K562 (cell line): ENCODE data around the gene DGCR8. TPM values are rescaled to one million over a fixed set of nuclear protein-coding genes. Genes with fewer than 3 reads are reported as not detected.

ENCODE experiments used
- FOXM1 ChIP-seq, 2 experiments: fragments of 450-650 bp in 1 of 2; sonication (generic) in 1 of 2; formaldehyde crosslinking in 1 of 2; IDR thresholded peaks; 2 replicates each; pipeline versions ENCODE4 v1.6.1 to v1.9.0; 2017 to 2022; ENCODE audit warnings: low read depth in 2 of 2, mild to moderate bottlenecking in 2 of 2, missing genetic modification reagents in 1 of 2, moderate library complexity in 1 of 2
- HMGN3 ChIP-seq: IDR thresholded peaks from 2 replicates; pipeline ENCODE4 v1.6.1; 2011; ENCODE audit warnings: borderline replicate concordance, low read depth, mild to moderate bottlenecking, mixed read lengths, low read length; ENCODE audit not compliant: insufficient read length; ENCODE audit errors: extremely low read depth
- NEUROD1 ChIP-seq: fragments of 150-350 bp; IDR thresholded peaks from 2 replicates; pipeline ENCODE4 v1.6.1; 2014; ENCODE audit warnings: borderline replicate concordance, low read length, low read depth; ENCODE audit not compliant: partially characterized antibody
- RBM15 ChIP-seq: fragments of 200-400 bp; formaldehyde crosslinking; IDR thresholded peaks from 2 replicates; pipeline ENCODE4 v1.6.1; 2018; ENCODE audit warnings: mild to moderate bottlenecking, low read length, moderate library complexity; ENCODE audit not compliant: insufficient read depth
- SETDB1 ChIP-seq: IDR thresholded peaks from one replicate; pipeline ENCODE4 v1.6.1; 2012; ENCODE audit warnings: low read length, control low read depth, inconsistent platforms
- WHSC1 ChIP-seq: IDR thresholded peaks from one replicate; pipeline ENCODE4 v1.6.1; 2012; ENCODE audit warnings: low read length, control low read depth, inconsistent platforms
- ZBTB33 ChIP-seq: sonication (generic); formaldehyde crosslinking; IDR thresholded peaks from 2 replicates; pipeline ENCODE4 v1.8.1; 2023; ENCODE audit warnings: mild to moderate bottlenecking, missing genetic modification reagents
- ZNF431 ChIP-seq: sonication (generic); formaldehyde crosslinking; IDR thresholded peaks from 2 replicates; pipeline ENCODE4 v1.8.0; 2022; ENCODE audit warnings: mild to moderate bottlenecking, missing genetic modification reagents
- ZNF707 ChIP-seq: fragments of 250-450 bp; sonication (Bioruptor Pico); conservative IDR thresholded peaks from 2 replicates; pipeline ENCODE4 v1.8.0; 2022; ENCODE audit warnings: inconsistent platforms, mild to moderate bottlenecking, moderate library complexity
- ZNF740 ChIP-seq, 3 experiments: fragments of 200-800 bp in 1 of 3; sonication (Bioruptor generic) in 1 of 3; sonication (generic) in 1 of 3; formaldehyde crosslinking in 1 of 3; IDR thresholded peaks; 2 replicates each; pipeline versions ENCODE4 v1.6.1 to v1.8.0; 2016 to 2022; ENCODE audit warnings: mild to moderate bottlenecking in 2 of 3, missing compliant biosample characterization in 2 of 3, missing genetic modification characterization in 2 of 3, missing genetic modification reagents in 1 of 3
- polyA plus RNA-seq, 8 experiments: library from polyadenylated mRNA; depleted of rRNA in 4 of 8; stranded (reverse) in 5 of 8; unstranded in 3 of 8; fragments of >200 nt; fragmentation: Nextera tagmentation in 2 of 8; fragmentation: Illumina TruSeq in 1 of 8; extraction: Ambion mirVana in 2 of 8; extraction: Trizol in 1 of 8; gene quantifications; 2 replicates each; pipeline versions ENCODE4 v1.2.1 to v1.2.3, GENCODE V29; 2011 to 2014; ENCODE audit warnings: inconsistent platforms in 1 of 8, missing spikeins in 1 of 8
- total RNA-seq, 7 experiments: library from RNA; depleted of rRNA in 6 of 7; stranded (reverse); fragments of >200 nt in 6 of 7; fragmentation: Illumina TruSeq in 2 of 7; extraction: Trizol in 2 of 7; gene quantifications; 2 replicates each; pipeline versions ENCODE4 v1.2.1 to v1.2.3, GENCODE V29; 2011 to 2021; ENCODE audit warnings: low replicate concordance in 1 of 7
- TF ChIP-seq, protein P1 (sequence below), 2 experiments: fragments of 450-650 bp; formaldehyde crosslinking in 1 of 2; IDR thresholded peaks; 2 replicates each; pipeline versions ENCODE4 v1.4.0 to v1.6.1; 2014 to 2020; ENCODE audit warnings: mild to moderate bottlenecking in 2 of 2, borderline replicate concordance in 1 of 2, low read depth in 1 of 2

DGCR8 gene
- total and polyA plus RNA-seq, 9 of the 15 experiments (the other 6 are each of a cell fraction or from before 2014, with no cell fraction given), result 5.9 to 144 (median 80.1) TPM

GRCh38 chr22:20039683-20040325, 40.2 kb upstream of the DGCR8 start (continued):
- TF ChIP-seq FOXM1 (IDR thresholded peaks at IDR 0.05; ENCODE audit: low read depth) (no peak), FOXM1 (CRISPR knock-in tag; IDR thresholded peaks at IDR 0.05; ENCODE audit: low read depth) (no peak), RBM15 (no peak), ZBTB33 (CRISPR knock-in tag) (no peak), WHSC1 (peak; percentile 87), SETDB1 (no peak), ZNF707 (CRISPR knock-in tag) (no peak), ZNF431 (CRISPR knock-in tag) (no peak), HMGN3 (peak; percentile 13), NEUROD1 (no peak), ZNF740 (CRISPR knock-in tag; IDR thresholded peaks at IDR 0.05) (no peak), ZNF740 (tag; IDR thresholded peaks at IDR 0.05) (no peak)
- TF ChIP-seq, protein P1, sequence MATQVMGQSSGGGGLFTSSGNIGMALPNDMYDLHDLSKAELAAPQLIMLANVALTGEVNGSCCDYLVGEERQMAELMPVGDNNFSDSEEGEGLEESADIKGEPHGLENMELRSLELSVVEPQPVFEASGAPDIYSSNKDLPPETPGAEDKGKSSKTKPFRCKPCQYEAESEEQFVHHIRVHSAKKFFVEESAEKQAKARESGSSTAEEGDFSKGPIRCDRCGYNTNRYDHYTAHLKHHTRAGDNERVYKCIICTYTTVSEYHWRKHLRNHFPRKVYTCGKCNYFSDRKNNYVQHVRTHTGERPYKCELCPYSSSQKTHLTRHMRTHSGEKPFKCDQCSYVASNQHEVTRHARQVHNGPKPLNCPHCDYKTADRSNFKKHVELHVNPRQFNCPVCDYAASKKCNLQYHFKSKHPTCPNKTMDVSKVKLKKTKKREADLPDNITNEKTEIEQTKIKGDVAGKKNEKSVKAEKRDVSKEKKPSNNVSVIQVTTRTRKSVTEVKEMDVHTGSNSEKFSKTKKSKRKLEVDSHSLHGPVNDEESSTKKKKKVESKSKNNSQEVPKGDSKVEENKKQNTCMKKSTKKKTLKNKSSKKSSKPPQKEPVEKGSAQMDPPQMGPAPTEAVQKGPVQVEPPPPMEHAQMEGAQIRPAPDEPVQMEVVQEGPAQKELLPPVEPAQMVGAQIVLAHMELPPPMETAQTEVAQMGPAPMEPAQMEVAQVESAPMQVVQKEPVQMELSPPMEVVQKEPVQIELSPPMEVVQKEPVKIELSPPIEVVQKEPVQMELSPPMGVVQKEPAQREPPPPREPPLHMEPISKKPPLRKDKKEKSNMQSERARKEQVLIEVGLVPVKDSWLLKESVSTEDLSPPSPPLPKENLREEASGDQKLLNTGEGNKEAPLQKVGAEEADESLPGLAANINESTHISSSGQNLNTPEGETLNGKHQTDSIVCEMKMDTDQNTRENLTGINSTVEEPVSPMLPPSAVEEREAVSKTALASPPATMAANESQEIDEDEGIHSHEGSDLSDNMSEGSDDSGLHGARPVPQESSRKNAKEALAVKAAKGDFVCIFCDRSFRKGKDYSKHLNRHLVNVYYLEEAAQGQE (IDR thresholded peaks at IDR 0.05; ENCODE audit: borderline replicate concordance), result no peak
- TF ChIP-seq, protein P1 (CRISPR knock-in tag; IDR thresholded peaks at IDR 0.05; ENCODE audit: low read depth), result 0 out of 2 replicates have a peak, but pooled peaks have one; percentile 33
